Stimulated activated CD4-positive, alpha-beta T cell treated with anti-CD3 and anti-CD28 coated beads, Interleukin-4, amount 100 ng/mL, for 4 hours (primary cell): ENCODE results near the gene CRISP1.
"Not testable (repeated sequence)": the region's sequence is repeated elsewhere in the genome, so short reads cannot be mapped to it uniquely, and the experiment has no call there.

Source experiments
- DNase-seq, 2 experiments: peaks; one replicate each; pipeline ENCODE4 v3.0.0-alpha.2; 2020

Gene CRISP1

GRCh38 chr6:49839162-49839561 is 27.2 kb downstream of the CRISP1 start:
- DNase-seq, result no peak

GRCh38 chr6:49835140-49835539 is 31.2 kb downstream of the CRISP1 start:
- DNase-seq, result no peak

- no peak for DNase-seq
These were observed 32.9 kb downstream of the CRISP1 start for GRCh38 chr6:49833386-49833785.

GRCh38 chr6:49826743-49827406 is 39.5 kb downstream of the CRISP1 start:
- no peak for DNase-seq

- DNase-seq, result no peak
These were observed 51.2 kb downstream of the CRISP1 start for GRCh38 chr6:49815166-49815565.

GRCh38 chr6:49813248-49813647 is 53.1 kb downstream of the CRISP1 start:
- no peak for DNase-seq

GRCh38 chr6:49806145-49806544 is 60.2 kb downstream of the CRISP1 start:
- DNase-seq, result no peak

- no peak for DNase-seq
These were observed 61.1 kb downstream of the CRISP1 start for GRCh38 chr6:49805246-49805645.

GRCh38 chr6:49801525-49801924 is 64.8 kb downstream of the CRISP1 start:
- DNase-seq, result no peak

GRCh38 chr6:49799090-49799489 is 67.2 kb downstream of the CRISP1 start:
- no peak for DNase-seq

GRCh38 chr6:49796842-49797455 is 69.4 kb downstream of the CRISP1 start:
- not testable (repeated sequence) for DNase-seq

GRCh38 chr6:49790341-49790740 is 76.0 kb downstream of the CRISP1 start:
- DNase-seq, result no peak

- no peak for DNase-seq
These were observed 79.2 kb downstream of the CRISP1 start, which contains the start of gene PGK2 for GRCh38 chr6:49787176-49787575. TSS of gene PGK2 (minus strand) at chr6:49787285. CDS start at chr6:49787187, 98 bp downstream.

GRCh38 chr6:49784272-49784671 is 82.1 kb downstream of the CRISP1 start:
- no peak for DNase-seq
